ENCODE measurements around the gene IGBP1. TPM values are rescaled to one million over a fixed set of nuclear protein-coding genes. Genes with fewer than 3 reads are reported as not detected.

The IGBP1 gene
- total RNA-seq, result 10 to 100 TPM; 33.8 to 90.4 (median 63.1) TPM

DNA sequence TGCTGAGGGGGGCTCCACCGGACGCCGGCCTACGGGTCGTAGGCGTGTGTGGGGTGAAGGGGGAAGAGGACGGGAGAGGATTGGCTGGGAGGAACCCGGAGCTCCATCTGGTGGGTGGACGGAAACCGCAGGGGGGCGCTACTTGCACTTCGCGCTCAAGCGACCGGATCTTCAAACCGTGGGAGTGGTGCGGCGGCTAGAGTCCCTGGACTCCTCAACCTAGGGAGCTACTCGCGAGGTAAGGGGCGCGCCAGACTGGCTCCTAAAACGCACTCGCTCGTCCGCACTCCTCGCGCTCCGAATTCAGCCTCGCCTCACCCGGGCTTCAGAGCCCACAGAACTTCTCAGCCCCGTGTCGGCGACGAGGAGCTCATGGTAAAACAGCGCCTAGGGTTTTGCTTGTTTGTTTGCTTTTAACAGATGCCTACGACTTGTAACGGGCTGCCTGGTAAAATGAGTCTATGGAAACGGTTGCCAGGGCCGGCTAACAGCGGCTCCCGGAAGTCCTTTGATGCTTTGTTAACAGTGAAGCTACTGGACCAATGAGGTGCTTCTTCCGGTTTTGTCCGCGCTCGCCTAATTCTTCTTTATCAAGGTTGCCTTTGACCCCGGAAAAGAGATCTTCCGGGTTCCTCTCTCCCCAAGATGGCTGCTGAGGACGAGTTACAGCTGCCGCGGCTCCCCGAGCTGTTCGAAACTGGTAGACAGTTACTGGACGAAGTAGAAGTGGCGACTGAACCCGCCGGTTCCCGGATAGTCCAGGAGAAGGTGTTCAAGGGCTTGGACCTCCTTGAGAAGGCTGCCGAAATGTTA is at the start of gene IGBP1:
TSS of gene IGBP1 (plus strand) at position 145 of the 813 bp plus-strand sequence. CDS start at position 646, 501 bp downstream.
- no peaks in the 10 kb centered on the region for H3K36me3 ChIP-seq
- H3K27ac ChIP-seq, result peak within 1 kb of the TSS; percentile 71 to 85
- no peaks in the 10 kb centered on the region for H3K27me3 ChIP-seq
- no peaks in the 10 kb centered on the region for H3K9me3 ChIP-seq
- no peak for TF ChIP-seq POLR2A (IDR thresholded peaks at IDR 0.05)
- TF ChIP-seq, protein P1, sequence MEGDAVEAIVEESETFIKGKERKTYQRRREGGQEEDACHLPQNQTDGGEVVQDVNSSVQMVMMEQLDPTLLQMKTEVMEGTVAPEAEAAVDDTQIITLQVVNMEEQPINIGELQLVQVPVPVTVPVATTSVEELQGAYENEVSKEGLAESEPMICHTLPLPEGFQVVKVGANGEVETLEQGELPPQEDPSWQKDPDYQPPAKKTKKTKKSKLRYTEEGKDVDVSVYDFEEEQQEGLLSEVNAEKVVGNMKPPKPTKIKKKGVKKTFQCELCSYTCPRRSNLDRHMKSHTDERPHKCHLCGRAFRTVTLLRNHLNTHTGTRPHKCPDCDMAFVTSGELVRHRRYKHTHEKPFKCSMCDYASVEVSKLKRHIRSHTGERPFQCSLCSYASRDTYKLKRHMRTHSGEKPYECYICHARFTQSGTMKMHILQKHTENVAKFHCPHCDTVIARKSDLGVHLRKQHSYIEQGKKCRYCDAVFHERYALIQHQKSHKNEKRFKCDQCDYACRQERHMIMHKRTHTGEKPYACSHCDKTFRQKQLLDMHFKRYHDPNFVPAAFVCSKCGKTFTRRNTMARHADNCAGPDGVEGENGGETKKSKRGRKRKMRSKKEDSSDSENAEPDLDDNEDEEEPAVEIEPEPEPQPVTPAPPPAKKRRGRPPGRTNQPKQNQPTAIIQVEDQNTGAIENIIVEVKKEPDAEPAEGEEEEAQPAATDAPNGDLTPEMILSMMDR (IDR thresholded peaks at IDR 0.05), result peak; percentile 37 to 56 (median 48)
- intact Hi-C loops (cut with DNase I; ENCODE audit: low total_unique reads), result no loop called here
- H3K4me3 ChIP-seq, result peak within 1 kb of the TSS; percentile 54 to 61
- H3K4me1 ChIP-seq, result no peaks in the 10 kb centered on the region
- peak; percentile 75 to 80 for DNase-seq

DNA sequence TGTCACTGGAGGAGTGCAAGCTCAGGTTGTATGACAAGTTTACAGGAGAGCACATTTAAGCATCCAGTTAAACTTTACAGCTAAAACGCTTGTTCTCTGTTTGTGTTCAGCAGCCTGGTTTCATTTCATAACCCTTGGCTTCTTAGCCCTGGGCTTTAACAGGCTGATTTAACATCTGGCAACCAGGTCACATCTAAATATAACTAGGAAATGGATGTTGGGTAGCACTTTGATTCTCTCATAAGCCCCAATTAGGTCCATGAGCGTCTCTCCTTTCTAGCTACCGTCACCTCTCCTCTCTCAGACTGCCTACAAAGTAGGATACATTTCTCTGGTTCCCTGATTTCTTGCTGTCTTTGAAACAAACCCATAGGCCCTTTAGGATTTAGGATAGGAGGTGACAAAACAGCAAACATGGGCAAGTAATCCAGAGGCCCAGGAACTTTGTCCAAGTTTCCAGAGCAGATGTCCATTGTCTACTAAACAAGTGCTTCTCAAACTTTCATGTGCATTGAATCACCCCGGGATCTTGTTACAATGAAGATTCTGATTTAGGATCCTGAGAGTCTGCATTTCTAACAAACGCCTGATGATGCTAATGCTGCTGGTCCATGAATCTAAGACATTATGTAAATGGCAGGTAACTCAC is 48.5 kb upstream of the IGBP1 start:
- Histone ChIP-seq H3K4me1 (no peaks in the 10 kb centered on the region), H3K36me3 (no peaks in the 10 kb centered on the region), H3K9me3 (no peaks in the 10 kb centered on the region), H3K4me3 (no peak overlapping the region), H3K27ac (no peak overlapping the region), H3K27me3 (no peaks in the 10 kb centered on the region)
- intact Hi-C loops (cut with DNase I; ENCODE audit: low total_unique reads), result no loop called here
- no peak for TF ChIP-seq POLR2A (IDR thresholded peaks at IDR 0.05)
- no peak for DNase-seq

DNA sequence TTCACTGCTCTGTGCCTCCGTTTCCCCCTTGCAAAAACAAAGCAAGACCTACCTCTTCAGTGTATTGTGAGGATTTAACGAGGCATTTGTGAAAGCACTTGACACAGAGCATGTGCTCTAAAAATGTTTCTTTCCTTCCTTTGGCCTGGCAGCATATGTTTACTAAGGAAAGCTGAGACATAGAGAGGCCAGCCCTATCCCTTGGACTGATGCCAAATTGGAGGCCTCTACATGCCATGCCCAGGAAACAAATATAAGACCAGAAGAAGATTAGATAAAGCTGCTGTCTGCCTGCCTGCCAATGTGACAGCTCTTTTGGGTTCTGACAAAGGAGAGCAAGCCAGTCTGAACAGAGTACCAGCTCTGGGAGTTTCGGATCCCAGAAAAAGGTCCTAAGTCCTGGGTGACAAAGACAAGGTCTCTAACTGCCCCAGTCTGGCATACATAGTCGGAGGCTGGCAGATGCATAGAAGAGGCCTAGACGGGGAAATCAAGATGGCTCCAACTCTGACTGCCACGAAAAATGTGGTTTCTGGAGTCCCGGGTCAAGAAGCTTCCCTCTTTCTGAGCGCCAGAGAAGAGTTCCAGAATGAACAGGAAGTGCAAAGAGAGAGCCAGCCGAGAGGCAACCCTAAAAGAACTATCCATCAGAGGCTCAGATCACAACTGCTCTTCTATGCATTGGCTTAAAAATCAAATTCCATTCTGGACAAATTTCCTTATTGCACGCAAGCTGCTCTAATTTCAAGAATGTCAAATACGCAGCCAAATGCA is 45.2 kb upstream of the IGBP1 start:
- DNase-seq, result no peak
- no peak overlapping the region for H3K27ac ChIP-seq
- no peaks in the 10 kb centered on the region for H3K4me1 ChIP-seq
- no peaks in the 10 kb centered on the region for H3K9me3 ChIP-seq
- intact Hi-C loops (cut with DNase I; ENCODE audit: low total_unique reads), result no loop called here
- no peaks in the 10 kb centered on the region for H3K36me3 ChIP-seq
- H3K27me3 ChIP-seq, result no peaks in the 10 kb centered on the region
- TF ChIP-seq, protein P1 (IDR thresholded peaks at IDR 0.05), result no peak
- TF ChIP-seq POLR2A (IDR thresholded peaks at IDR 0.05), result no peak
- no peak overlapping the region for H3K4me3 ChIP-seq

DNA sequence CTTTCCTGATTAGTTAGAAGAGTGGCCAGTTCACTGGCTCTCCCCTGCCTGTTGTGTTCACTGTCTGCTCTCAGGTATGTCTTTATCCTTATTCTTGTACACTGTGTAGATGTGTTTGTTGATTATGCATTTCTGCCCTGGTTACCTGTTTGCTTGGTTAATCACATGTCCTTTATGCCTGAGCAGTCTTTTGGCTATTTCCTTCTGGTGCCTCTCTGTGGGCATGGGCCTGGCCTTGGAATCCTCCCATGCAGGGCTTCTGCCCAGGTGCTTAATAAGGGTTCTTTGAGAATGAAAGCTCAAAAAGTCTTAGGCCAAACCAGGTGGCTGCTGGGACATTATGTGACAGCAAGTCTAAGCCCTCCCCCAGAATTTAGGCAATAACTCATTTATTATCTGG is 44.5 kb upstream of the IGBP1 start:
- Histone ChIP-seq H3K27ac (no peak overlapping the region), H3K4me1 (no peaks in the 10 kb centered on the region), H3K9me3 (no peaks in the 10 kb centered on the region), H3K27me3 (no peaks in the 10 kb centered on the region), H3K36me3 (no peaks in the 10 kb centered on the region), H3K4me3 (no peak overlapping the region)
- intact Hi-C loops (cut with DNase I; ENCODE audit: low total_unique reads), result no loop called here
- TF ChIP-seq, protein P1 (IDR thresholded peaks at IDR 0.05), result no peak
- TF ChIP-seq POLR2A (IDR thresholded peaks at IDR 0.05), result no peak
- DNase-seq, result no peak

DNA sequence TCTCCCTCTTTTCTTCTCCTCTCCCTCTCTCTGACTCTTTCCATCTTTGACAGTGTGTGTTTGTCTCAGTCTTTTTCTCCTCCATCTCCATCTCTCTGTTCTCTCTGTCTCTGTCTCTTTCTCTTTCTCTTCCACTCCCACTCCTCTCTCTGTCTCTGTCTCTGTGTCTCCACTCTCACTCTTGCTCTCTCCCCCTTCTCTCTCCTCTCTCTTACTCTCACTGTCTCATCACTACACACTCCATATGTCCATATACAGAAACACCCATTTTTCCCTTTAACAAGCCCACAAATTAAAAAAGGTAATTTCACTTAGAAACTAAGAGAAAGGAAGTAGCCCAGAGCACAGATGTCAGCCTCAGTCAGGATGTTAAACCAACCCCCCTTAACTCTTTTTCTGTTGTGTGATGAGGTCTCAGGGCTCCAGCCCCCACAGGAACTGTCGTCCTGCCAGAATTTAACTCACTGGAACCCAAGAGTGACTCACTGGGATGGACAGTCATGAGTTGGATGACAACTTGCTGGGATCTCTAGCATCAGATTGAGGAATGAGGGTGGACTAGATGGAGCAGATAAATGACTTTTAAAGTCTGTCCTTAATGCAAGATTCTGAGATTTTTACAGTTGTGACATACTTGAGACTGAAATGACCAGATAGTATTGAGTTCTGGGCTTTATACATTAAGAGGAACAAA is 43.5 kb upstream of the IGBP1 start:
- DNase-seq, result no peak
- H3K4me3 ChIP-seq, result no peak overlapping the region
- H3K27me3 ChIP-seq, result no peaks in the 10 kb centered on the region
- no peaks in the 10 kb centered on the region for H3K9me3 ChIP-seq
- H3K27ac ChIP-seq, result no peak overlapping the region
- no peaks in the 10 kb centered on the region for H3K4me1 ChIP-seq
- intact Hi-C loops (cut with DNase I; ENCODE audit: low total_unique reads), result no loop called here
- TF ChIP-seq POLR2A (IDR thresholded peaks at IDR 0.05), result no peak
- TF ChIP-seq, protein P1 (IDR thresholded peaks at IDR 0.05), result no peak
- H3K36me3 ChIP-seq, result no peaks in the 10 kb centered on the region

All from uterus (tissue), 4 donors.